GM18519 (cell line): ENCODE data around the gene OR11H7.
"Not testable (repeated sequence)": the region's sequence is repeated elsewhere in the genome, so short reads cannot be mapped to it uniquely, and the experiment has no call there.

Experiments used
- ATAC-seq: cut with Tn5 transposase; IDR thresholded peaks from one replicate; pipeline ENCODE4 v1.9.1; 2021; ENCODE audit warnings: mild to moderate bottlenecking, moderate library complexity; ENCODE audit not compliant: unreplicated experiment, low FRiP score

The OR11H7 gene

DNA sequence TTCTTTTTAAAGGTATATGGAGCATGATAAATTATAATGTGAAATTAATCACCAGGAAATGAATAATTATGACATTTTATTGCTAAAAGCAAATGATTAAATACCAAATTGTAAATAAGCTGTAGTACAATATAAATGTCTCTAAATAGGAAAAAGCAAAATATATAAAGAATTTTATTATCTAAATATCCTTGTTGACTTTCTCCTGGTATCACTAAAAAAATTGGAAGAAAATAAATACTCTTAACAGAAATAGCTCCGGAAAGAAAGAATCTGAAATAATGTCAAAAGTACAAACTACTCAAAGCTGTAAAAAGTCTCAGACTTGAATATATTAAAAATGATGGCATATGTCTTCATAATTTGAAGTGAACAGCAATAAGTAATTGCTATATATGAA is at the start of gene OR11H7:
TSS of gene OR11H7 (plus strand) at position 301 of the 400 bp plus-strand sequence.
- ATAC-seq: no peak

DNA sequence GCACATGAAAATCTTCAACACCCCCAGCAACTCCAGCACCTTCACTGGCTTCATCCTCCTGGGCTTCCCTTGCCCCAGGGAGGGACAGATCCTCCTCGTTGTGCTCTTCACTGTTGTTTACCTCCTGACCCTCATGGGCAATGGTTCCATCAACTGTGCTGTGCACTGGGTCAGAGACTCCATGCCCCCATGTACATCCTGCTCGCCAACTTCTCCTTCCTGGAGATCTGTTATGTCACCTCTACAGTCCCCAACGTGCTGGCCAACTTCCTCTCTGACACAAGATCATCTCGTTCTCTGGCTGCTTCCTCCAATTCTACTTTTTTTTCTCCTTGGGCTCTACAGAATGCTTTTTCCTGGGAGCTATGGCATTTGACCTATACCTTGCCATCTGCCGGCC is 49.6 kb upstream of the OR11H7 start:
- ATAC-seq: no peak

DNA sequence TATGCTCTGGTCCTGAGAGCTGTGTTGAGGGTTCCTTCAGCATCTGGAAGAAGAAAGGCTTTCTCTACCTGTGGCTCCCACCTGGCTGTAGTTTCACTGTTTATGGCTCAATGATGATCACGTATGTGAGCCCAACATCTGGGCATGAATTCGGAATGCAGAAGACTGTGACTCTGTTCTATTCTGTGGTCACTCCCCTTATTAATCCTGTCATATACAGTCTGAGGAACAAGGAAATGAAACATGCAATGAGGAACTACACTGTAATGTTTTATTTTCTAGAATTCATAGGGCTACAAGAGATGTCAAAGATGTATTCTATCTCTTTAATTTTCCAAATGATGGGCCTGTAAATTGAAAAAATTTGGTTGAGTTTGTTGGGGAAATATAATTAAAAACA is 48.9 kb upstream of the OR11H7 start:
- ATAC-seq: no peak

DNA sequence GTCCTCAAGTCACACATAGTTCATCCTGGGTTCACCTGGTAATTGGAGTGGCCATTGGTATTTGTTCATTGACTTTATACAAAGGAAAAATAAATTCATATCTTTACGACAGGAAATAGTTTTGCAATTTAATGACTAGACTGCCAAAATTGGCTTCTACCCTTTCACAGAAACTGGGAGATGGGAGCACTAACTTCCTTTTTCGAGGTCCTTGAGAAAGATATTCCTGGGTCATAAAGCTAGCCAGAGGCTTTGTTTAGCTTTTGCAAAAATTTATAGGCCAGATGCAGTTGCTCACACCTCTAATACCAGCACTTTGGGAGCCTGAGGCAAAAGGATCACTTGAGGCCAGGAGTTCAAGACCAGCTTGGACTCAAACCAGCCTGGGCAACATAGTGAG is 48.3 kb upstream of the OR11H7 start:
- no peak for ATAC-seq

DNA sequence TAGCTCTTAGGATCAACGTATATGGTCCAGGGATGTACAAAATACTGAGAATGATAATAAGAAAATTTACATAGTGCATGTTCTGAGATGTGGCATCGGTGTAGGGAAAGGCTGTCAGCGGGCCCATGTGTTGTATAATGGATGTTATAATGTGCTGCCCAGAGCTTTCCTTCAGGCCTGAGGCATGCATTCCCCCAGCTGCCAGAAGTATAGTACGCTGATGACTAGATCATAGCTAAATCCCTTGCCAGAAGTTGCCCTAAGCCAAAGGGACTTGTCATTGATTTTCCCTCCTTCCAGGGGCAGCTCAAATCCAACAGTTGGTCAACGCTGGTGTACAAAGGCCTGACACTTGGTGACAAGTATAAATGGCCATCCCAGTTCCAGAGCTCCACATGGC is 44.6 kb upstream of the OR11H7 start:
- no peak for ATAC-seq

DNA sequence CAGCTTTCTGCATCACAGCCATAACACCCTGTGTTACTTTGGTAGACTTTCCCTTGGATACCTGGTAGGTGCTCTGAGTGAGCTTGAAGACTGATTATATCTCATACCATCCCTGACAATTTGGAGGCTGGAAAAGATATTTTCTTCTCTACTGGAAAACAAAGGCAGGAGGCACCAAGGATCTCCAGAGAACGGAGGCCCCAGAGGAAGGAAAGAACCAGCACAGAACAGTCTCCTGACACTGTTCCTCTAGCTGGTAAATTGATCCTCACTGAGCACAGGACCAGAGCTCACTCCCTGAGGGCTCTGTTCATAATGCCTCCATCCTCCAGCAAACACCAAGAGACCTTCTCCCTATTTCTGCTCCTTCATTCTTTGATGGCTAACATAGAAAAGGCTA is 38.2 kb upstream of the OR11H7 start, which contains the start of gene OR11G2:
TSS of gene OR11G2 (plus strand) at position 301 of the 400 bp plus-strand sequence. CDS start 6,542 bp downstream, outside the sequence.
- ATAC-seq: no peak

DNA sequence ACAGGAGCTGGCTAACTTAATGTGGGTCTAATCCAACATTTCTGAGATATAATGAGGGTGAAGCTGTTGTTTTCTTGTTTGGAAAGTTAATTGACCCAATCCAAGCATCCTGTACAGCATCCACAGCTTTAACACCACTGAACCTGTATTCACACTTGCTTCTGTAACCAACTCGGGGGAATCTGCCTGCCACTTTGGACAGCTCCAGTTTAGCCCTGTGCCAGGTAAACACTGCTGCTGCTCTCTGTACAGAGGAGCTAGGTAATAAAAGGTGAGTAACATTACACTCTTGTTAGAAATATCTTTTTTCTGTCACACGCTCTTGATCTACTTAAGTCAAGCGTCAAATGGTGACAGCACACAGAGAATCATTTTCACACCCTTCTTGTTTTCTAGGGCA is 37.4 kb upstream of the OR11H7 start:
- ATAC-seq: no peak

DNA sequence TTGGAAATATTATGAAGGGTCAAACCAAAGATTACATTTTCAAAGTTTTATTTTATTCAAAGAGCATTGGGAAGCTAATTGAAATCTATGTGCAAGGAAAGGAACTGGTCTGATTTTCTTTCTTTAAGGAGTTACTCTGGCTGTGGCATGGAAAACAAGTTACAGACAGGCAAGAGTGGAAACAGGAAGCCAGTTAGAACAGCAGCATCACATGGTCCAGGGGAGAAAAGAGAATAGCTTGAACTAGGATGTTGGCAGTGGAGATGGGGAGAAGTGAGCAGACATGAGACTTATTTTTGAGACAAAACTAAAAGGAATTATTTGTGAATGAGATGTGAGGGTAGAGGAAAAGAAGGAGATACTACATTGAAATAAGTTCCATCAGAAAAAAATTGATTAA is 34.7 kb upstream of the OR11H7 start:
- no peak for ATAC-seq

DNA sequence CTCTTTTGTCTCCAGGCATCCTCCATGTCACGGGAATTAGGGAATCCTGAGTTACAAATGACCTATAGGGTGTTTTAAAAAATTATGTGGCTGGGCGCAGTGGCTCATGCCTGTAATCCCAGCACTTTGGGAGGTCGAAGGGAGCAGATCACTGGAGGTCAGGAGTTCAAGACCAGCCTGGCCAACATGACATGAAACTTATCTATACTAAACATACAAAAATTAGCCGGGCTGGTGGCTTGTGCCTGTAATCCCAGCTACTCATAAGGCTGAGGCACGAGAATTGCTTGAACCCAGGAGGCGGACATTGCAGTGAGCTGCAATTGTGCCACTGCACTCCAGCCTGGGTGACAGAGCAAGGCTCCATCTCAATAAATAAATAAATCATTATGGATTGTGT is 33.6 kb upstream of the OR11H7 start:
- ATAC-seq: not testable (repeated sequence)

DNA sequence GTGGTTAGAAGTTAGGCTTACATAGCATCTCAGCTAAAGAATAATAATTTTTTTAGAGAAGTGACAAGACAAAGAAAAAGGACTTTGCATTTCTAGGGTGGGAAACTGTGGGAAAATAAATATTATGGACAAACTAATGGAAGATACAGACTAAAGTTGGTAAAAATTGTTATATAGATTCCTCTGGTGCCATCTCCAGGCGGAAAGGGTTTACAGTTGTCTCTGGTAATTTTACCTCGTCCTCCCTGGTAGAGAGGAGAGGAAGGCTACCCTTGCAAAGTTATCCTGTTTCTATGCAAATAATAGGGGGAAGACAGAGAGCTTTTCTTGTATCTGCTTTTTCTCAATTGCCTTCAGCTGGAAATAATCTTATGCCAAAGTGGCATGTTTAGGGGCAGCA is 32.9 kb upstream of the OR11H7 start:
- ATAC-seq: no peak

DNA sequence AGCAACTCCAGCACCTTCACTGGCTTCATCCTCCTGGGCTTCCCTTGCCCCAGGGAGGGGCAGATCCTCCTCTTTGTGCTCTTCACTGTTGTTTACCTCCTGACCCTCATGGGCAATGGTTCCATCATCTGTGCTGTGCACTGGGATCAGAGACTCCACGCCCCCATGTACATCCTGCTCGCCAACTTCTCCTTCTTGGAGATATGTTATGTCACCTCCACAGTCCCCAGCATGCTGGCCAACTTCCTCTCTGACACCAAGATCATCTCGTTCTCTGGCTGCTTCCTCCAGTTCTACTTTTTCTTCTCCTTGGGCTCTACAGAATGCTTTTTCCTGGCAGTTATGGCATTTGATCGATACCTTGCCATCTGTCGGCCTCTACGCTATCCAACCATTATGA is 31.3 kb upstream of the OR11H7 start:
- ATAC-seq: no peak

DNA sequence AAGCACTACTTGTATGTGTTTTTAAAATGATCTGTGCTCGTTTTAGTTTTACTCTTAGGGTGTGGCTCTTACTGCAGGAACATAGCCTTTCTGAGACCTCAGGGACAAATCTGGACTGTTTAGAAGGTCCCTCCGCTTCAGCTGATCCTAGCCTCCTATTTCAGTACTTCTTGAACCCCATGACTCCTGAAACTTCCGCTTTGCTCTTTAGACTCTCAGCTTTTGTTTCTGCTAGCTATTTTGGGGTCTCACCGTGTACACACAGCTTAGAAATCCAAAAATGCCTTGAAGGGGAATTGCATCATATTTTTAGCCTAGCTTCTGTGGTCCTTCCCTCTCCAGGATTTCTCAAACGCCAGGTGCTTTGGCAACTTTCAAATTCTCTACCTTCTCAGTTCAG is 29.8 kb upstream of the OR11H7 start:
- no peak for ATAC-seq

DNA sequence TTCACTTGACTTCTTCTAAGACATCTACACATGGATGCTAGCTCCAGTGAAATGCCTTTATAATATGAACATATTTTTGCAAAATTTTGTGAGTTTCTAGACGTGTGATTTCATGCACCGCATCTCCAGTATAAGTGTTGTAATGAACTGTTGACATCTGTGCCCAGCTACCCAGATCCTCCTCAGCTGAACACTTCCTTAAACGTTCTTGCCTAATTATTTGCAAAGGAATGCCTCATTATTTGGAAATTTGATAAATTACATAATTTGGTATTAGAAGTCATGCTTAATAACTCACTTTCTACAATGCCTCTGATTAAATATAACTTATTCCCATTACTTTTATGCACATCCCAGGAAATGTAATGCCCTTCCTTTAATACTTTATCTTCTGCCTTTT is 24.1 kb upstream of the OR11H7 start:
- no peak for ATAC-seq

DNA sequence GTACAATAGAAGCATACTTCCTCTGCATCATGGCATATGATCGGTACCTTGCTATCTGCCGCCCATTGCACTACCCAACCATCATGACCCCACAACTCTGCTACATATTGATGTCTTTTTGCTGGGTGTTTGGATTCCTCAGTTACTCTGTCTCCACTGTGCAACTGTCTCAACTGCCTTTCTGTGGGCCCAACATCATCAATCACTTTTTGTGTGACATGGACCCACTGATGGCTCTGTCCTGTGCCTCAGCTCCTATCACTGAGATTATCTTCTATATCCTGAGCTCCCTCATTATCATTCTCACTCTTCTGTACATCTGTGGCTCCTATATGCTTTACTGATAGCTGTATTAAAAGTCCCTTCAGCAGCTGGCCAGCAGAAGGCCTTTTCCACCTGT is 19.2 kb upstream of the OR11H7 start:
- no peak for ATAC-seq

DNA sequence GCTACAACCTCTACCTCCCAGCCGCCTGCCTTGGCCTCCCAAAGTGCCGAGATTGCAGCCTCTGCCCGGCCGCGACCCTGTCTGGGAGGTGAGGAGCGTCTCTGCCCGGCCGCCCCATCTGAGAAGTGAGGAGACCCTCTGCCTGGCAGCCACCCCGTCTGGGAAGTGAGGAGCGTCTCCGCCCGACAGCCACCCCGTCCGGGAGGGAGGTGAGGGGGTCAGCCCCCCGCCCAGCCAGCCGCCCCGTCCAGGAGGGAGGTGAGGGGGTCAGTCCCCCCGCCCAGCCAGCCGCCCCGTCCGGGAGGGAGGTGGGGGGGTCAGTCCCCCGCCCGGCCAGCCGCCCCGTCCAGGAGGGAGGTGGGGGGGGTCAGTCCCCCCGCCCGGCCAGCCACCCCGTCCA is 16.4 kb upstream of the OR11H7 start:
- not testable (repeated sequence) for ATAC-seq

DNA sequence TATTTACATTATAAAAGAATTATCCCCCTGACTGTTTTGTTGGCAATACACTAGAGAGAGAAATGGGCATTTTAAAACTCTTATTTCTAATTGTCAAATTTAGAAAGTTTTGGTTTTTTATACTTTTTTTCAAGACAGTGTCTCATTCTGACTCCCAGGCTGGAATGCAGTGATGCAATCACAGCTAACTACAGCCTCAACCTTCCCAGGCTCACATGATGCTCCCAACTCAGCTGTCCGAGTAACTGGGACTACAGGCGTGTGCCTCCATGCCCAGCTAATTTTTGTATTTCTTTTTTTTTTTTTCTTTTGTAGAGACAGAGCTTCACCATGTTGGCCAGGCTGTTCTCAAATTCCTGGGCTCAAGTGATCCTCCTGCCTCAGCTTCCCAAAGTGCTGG is 13.6 kb upstream of the OR11H7 start:
- no peak for ATAC-seq

DNA sequence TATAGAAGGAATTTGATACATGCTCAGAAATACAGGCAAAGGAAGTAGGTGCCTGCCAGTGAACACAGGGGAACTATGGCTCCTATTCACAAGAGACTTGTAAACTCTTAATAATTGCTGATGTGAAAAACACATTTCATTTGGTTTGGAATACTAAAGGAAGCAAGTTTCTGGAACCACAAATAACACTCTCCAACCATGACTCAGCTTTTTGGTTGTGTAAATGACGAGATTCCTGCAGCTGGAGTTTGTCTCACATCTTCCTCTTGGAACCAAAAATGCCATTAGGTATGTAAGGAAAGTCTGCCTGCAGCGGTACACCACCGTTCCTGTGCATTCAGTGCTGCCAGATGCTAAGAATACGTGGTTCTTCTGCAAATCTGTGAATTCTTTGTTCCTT is 9.7 kb upstream of the OR11H7 start:
- ATAC-seq: no peak

DNA sequence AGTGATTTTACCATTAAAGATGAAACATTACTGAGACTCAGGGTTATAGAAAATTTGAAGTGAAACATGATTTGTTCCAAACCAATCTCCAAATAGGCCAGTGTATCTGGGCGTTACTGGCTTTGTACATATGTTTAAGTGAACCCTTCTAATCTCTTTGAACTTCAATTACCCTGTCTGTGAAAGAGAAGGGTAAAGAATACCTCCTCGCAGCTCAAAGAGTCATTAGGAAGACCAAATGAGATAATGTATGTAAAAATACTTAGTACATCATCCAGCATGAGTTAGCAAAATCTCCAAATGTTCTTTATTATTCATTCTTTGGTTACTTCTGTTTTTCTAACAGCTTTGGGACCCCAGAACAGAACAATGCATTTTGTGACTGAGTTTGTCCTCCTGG is 5.4 kb upstream of the OR11H7 start, which contains the start of gene OR11H6:
TSS of gene OR11H6 (plus strand) at position 301 of the 400 bp plus-strand sequence. CDS start at position 301, 0 bp downstream.
- no peak for ATAC-seq

DNA sequence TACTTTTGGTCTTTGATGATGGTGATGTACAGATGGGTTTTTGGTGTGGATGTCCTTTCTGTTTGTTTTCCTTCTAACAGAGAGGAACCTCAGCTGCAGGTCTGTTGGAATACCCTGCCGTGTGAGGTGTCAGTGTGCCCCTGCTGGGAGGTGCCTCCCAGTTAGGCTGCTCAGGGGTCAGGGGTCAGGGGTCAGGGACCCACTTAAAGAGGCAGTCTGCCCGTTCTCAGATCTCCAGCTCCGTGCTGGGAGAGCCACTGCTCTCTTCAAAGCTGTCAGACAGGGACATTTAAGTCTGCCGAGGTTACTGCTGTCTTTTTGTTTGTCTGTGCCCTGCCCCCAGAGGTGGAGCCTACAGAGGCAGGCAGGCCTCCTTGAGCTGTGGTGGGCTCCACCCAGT is 6.6 kb downstream of the OR11H7 start:
- not testable (repeated sequence) for ATAC-seq

DNA sequence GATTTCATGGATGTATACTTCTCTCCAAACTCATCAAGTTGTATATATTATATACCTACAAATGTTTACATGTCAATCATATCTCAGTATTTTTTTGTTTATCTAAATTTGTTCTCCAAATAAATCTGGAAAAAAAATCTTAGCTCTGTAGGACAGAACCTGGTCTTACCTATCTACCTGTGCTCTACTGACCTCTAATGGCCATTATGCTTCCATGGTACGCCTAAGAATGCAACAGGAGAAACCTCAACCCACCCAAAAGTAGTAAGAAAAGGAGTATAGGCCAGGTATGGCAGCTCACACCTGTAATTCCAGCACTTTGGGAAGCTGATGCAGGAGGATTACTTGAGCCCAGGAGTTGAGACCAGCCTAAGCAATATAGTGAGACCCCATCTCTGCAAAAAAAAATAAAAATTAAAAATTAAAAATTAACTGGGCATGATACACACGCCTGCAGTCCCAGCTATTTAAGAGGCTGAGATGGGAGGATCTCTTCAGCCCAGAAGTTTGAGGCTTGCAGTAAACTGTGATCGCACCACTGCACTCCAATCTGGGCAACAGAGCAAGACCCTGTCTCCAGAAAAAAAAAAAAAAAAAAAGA is 19.0 kb downstream of the OR11H7 start:
- ATAC-seq: no peak

DNA sequence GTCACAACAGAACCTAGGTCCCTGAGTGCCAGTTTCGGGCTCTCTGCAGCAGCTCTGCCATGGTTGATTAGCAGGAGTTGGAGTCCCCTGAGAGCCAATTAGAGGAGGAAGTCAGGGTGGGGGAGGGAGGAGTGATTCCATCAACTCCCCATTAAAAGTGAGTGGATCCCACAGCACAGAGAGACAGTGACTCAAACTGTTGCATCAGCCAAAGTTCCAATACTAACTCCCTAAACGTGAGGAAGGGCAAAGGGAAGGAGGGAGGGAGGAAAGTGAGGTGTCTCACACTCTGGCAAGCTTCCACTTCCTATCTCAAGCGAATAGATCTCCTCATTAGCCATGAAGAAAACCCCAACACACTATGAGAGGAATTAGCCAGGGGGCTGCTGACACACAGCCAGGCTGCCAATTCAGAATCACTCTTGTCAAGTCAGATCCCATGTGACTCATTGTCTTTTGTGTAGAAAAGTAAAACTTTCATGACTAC is 33.9 kb downstream of the OR11H7 start:
- ATAC-seq: no peak

DNA sequence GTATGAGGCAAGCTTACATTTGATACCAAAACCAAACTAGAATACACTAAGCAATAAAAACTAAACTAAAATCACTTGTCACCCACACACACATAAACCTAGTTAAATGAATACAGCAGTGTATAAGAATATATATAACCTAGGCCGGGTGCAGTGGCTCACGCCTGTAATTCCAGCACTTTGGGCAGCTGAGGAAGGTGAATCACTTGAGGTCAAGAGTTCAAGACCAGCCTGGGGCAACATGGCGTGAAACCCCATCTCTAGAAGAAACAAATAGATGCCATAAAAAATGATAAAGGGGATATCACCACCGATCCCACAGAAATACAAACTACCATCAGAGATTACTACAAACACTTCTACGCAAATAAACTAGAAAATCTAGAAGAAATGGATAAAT is 35.6 kb downstream of the OR11H7 start:
- not testable (repeated sequence) for ATAC-seq

DNA sequence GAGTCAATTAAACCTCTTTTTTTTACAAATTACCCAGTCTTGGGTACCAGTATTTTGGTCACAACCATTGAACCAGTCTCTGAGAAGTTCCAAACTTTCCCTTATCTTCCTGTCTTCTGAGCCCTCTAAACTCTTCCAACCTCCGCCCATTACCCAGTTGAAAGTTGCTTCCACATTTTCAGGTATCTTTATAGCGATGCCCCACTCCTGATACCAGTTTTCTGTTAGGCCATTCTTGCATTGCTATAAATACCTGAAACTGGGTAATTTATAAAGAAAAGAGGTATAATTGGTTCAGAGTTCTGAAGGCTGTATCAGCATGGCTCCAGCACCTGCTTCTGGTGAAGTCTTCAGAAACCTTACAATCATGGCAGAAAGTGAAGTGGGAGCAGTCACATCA is 45.3 kb downstream of the OR11H7 start:
- no peak for ATAC-seq
